K562 (cell line): ENCODE data around the gene UQCC5.

ENCODE experiments used
- CREM ChIP-seq: IDR thresholded peaks from 2 replicates; pipeline ENCODE4 v1.6.1; 2014; ENCODE audit warnings: antibody characterized with exemption, low read depth
- ELF4 ChIP-seq: fragments of 450-650 bp; formaldehyde crosslinking; IDR thresholded peaks from 2 replicates; pipeline ENCODE4 v1.4.0; 2022; ENCODE audit warnings: missing genetic modification characterization
- GABPA ChIP-seq: fragments of 200-800 bp; sonication (Bioruptor generic); conservative IDR thresholded peaks from 2 replicates; pipeline ENCODE4 v1.6.1; 2016; ENCODE audit warnings: low read depth, missing genetic modification characterization, missing compliant biosample characterization
- ZKSCAN1 ChIP-seq: fragments of 150-350 bp; IDR thresholded peaks from 2 replicates; pipeline ENCODE4 v1.6.1; 2016; ENCODE audit warnings: low read depth, low read length

- TF ChIP-seq ZKSCAN1: no peak
- TF ChIP-seq GABPA: no peak
- TF ChIP-seq ELF4 (CRISPR knock-in tag): no peak
- TF ChIP-seq CREM: no peak
Measured at GRCh38 chr3:52520716-52521487, 15.5 kb upstream of the UQCC5 start.
